ENCODE results near the gene GDF7. TPM values are rescaled to one million over a fixed set of nuclear protein-coding genes. Genes with fewer than 3 reads are reported as not detected.

GDF7 gene
- polyA plus RNA-seq (2013, experiment 1 of 2; ENCODE audit: insufficient read length) = 0.04 TPM
- 0.09 TPM for polyA plus RNA-seq (2013, experiment 2 of 2; ENCODE audit: insufficient read length)

- no peak for DNase-seq
Observed at GRCh38 chr2:20666304-20667150, at the start of gene GDF7. Gene GDF7, plus strand, starts transcription at chr2:20667144. Its CDS starts 96 bp downstream, at chr2:20667240.

GRCh38 chr2:20617892-20618467 is 49.0 kb upstream of the GDF7 start:
- peak; percentile 98 for DNase-seq

- DNase-seq = no peak
Observed at GRCh38 chr2:20618468-20618885, 48.5 kb upstream of the GDF7 start.

GRCh38 chr2:20618886-20619521 is 47.9 kb upstream of the GDF7 start:
- DNase-seq = no peak

- DNase-seq = peak; percentile 63
Observed at GRCh38 chr2:20619624-20620024, 47.3 kb upstream of the GDF7 start.

GRCh38 chr2:20620271-20620681 is 46.7 kb upstream of the GDF7 start:
- DNase-seq = no peak

GRCh38 chr2:20620696-20621365 is 46.1 kb upstream of the GDF7 start:
- DNase-seq = no peak

GRCh38 chr2:20621366-20622295 is 45.3 kb upstream of the GDF7 start:
- no peak for DNase-seq

- no peak for DNase-seq
Observed at GRCh38 chr2:20622296-20622686, 44.7 kb upstream of the GDF7 start.

- DNase-seq = no peak
Observed at GRCh38 chr2:20622731-20623130, 44.2 kb upstream of the GDF7 start.

- no peak for DNase-seq
Observed at GRCh38 chr2:20623241-20623640, 43.7 kb upstream of the GDF7 start.

GRCh38 chr2:20623741-20624155 is 43.2 kb upstream of the GDF7 start:
- DNase-seq = no peak

GRCh38 chr2:20624156-20624883 is 42.6 kb upstream of the GDF7 start:
- DNase-seq = no peak

- DNase-seq = no peak
Observed at GRCh38 chr2:20624884-20625485, 42.0 kb upstream of the GDF7 start.

- no peak for DNase-seq
Observed at GRCh38 chr2:20625491-20626391, 41.2 kb upstream of the GDF7 start.

- no peak for DNase-seq
Observed at GRCh38 chr2:20626392-20626697, 40.6 kb upstream of the GDF7 start.

- no peak for DNase-seq
Observed at GRCh38 chr2:20626698-20627513, 40.0 kb upstream of the GDF7 start.

GRCh38 chr2:20627712-20628380 is 39.1 kb upstream of the GDF7 start:
- DNase-seq = no peak

Data from fibroblast of skin of scalp (primary cell).